Suppressor macrophage (primary cell): ENCODE results near the gene SOX5.

Source experiments
- DNase-seq, 4 experiments: peaks; one replicate each; pipeline ENCODE4 v3.0.0-alpha.2; 2020 to 2022

The SOX5 gene

DNA sequence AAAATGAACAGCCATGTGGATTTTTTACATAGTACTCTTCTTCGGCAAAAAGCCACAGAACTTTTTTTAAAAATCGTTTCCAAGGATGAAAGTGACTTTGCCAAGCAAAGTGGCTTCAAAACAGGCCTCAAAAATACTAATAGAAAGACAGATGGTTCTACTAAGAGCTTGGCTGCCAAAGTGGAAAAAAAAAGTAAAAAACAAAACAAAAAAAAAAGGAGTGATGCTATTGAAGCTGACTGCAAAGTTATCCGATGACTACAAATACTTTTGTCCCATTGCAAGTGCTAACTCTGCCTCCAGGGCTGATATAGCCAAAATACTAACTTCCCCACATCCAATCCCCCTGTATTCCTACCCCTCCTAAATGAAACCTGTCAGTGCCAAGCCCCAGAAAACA lies 277.6 kb downstream of the SOX5 start:
- DNase-seq = no peak

DNA sequence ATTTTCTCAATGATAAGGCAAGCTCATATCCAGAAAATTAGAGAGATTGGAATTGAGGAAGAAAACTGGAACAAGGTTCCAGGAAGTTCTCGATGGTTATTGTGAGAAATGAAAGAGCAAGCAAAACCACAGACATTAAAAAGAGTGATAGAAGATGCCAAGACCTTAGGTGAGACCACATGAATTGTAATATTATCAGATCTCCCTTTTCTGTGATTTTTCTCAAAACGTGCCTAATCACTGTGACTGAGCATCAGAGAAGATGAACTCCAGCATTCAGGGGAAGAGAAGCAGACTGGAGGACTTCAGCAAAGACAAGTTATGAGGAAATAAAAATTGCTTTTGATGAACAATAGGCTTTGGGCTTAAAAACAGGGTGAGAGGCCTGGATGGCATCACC lies 278.8 kb downstream of the SOX5 start:
- DNase-seq = no peak

DNA sequence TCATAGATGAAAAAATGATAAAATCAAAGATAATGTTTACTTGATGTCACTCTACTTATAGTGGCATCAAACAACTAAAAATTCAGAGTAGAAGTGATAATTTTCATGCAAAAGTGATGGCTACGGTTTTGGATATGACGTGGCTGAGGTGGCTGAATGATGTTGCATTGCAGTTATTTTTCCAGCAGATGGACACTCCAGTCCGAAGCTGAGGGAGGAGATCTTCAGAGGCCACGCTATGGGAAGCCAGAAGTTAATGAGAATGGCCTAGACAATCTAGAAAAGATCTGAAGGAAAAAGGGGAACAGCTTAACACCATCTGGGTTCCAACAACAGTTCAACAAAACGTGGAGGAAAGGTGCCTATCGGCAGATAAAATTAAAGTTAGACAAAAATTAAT lies 279.8 kb downstream of the SOX5 start:
- DNase-seq = no peak

DNA sequence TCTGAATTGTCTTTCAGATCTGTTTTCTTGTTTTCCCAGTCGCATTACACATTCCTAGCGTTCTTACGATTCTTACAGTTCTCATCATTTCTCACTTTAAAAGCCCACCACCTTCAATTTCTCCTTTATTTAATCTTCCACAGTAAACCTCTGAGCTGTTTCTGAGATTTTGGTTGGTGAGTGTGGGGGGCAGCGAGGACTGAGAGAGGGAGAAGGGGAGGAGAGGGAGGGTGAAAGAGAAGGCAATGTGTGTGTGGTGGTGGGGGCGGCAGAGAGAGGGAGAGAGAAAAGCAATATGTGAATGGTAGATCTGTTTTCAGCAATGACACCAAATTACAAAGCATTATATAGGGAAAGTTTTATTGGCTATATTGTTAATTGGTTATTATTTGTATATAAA lies 282.6 kb downstream of the SOX5 start:
- no peak for DNase-seq

DNA sequence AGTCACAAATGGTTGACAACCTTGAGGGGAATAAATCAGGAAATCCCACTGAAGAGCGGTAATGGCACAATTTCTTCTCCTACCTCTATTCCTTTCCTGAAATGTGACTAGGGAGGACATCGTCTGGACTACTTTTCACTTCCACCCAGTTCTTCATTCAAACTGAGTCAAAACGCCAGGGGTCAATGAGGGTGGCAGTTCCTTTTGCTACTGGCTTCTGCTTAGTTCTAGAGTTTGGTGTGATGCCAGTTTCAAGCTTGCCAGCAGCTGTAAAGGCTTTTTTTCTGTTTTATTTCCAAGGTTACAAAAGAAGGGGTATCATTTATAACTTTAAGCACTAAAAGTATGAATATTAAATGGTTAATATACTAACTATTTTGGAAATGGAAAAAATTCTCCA lies 286.5 kb downstream of the SOX5 start:
- DNase-seq = no peak

DNA sequence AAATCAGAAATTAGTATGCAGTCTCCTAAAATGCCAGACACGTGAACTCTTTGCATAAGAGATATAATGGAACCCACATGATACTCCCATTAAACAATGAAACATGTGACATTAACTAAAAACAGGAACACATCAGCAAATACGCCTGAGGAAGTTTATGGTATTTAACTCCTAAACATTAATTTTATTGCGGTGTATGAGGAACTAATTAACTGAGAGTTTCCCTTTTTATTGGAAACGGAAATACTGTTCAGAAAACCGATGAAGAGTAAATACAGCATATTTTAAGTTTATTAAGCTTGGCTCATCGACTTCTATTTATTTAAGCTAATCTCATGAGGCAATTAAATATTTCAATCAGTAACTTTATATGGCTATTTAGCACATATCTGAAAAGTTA lies 290.3 kb downstream of the SOX5 start:
- DNase-seq = no peak

DNA sequence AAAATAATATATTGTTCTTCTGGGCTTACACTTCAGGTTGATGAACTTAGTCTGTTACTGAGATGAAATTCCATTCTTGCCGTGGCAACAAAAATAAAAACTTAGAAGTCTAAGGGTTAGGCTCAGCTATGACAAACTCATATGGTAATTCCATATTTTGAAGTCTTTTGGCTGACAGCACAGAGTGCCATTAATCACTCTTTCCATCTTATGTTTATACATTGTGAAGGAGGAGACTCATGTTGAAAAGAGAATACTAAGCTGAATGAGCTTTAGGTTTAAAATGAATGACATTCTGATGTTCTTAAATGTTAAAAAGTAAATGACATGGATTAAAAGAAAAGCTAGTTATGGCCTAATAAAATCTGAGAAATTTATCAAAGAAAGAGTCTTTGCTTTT lies 291.9 kb downstream of the SOX5 start:
- no peak for DNase-seq

DNA sequence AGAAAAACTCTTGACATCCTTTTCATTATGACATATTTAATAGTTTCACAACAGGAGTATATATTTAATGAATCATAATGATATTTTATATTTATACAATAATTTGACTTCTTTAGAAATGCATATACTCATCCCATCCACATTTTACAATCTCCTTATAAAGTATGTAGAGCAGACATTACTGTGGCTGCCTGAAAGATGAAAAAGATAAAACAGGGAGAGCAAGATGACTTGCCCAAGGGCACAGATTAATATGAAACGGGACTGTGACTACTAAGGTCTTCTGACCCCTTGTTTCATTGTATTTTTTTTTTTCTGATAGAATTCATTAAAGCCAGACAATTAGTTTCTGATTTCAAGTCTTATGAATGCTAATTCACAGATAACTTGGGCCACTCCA lies 293.6 kb downstream of the SOX5 start:
- DNase-seq = no peak

DNA sequence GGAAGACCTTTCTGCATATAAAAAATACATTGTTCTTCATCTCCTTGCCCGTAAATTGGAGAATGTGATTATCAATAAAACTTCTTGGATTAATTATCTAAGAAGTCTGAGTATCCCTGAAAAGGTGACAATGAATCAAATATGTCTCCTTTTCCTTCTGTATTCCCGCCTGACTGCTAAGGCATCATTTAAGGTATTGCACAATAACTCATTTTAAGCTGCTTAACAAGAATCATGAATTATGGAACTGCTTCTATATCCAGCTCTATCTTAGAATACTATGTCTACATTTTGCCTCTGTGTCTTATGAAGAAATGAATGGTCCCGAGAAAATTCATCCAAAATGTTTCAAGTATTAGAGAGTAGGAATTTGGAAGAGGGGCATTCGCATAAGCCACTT lies 294.4 kb downstream of the SOX5 start:
- DNase-seq = no peak

DNA sequence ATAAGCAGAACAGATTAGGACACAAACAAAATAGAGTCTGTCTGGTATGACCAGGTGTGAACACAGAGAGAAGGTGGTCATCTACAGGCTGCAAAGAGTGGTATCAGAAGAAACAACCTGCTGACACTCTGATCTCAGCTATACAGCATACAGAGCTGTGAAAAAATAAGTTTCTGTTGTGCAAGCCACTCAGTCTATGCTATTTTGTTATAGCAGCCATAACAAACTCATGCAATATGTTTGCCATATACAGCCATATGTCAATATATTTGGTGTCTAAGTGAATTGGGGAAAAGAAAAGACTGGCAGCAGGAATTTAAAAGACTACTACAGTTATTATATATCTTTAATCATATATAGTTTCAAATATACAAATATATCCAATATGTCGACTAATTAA lies 300.9 kb downstream of the SOX5 start:
- no peak for DNase-seq

DNA sequence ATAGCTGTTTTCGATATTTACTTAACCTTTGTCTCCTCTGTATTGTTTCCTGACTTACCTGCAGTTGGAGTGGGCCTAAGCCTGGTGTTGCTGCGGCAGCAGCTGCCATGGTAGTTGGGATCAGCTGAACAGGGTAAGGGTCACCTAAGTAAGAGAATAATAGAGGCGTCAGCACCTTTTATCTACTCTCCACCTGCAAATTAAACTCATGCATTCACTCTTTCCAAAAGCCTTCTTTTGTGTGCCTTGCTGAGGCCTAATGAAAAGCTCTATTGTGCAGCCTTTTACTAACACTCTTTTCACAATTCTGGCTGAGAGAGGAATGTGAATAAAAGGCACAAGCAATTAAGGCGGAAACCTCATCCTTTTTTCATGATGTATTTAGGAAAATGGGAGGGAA lies 308.7 kb downstream of the SOX5 start:
- no peak for DNase-seq

DNA sequence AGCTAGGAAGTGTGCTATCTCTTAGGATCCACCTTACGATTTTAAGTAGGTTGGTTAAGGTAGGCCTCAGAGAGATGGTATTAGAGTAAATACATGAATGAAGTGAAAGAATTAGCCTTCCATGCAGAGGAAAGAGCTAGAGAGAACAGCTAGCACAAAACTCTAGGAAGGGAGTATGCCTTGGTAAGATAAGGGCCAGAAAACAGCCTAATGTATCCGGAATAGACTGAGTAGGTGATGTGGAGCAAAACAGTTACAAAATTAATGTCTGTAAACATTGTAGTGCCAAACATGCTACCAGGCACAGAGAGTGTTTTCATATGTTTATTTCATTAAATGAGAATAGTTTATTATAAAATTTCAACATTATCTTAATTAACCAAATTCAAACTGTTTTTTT lies 315.1 kb downstream of the SOX5 start:
- no peak for DNase-seq

DNA sequence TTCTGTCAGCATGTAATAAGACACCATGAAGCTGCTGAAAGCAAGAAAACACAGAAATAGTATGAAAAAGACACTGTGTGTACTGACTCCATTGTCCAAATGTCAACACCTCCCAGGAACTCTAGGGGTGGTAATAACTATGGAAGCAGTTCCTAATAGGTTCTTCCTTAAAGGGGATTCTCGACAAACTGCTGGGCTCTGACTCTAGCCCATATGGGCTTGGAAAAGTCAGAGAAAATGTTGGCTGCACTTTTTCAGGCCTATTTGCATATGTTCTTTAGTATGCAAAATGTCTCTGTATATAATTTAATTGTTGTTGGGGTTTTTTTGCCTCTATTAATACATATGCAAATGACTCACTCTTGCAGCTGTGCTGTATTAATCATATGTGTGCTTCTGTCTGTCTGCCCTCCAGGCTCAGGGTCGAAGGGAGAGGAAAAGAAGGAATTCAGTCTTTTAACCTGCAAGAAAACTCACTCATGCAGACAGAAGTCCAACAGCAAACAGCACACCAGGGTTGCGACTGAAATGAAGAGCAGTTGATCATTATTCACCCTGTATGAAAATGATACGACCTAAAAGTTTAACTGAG lies 317.6 kb downstream of the SOX5 start:
- no peak for DNase-seq

DNA sequence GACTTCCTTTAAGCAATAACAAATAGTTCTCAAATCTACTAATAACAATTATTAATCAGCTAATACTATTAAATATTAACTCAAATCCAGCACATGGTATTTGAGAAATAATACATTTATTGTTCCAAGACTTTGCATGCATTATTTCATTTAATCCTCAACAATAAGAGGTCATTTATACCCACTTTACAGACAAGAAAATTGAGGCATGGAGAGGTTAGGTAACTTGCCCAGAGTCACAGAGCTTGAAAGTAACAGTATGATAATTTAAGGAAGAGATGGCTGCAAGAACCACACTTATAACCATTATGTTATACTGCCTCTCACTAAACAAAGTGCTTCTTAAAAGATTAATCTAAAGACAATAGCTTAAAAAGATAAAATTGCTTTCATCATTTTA lies 318.9 kb downstream of the SOX5 start:
- DNase-seq = no peak

DNA sequence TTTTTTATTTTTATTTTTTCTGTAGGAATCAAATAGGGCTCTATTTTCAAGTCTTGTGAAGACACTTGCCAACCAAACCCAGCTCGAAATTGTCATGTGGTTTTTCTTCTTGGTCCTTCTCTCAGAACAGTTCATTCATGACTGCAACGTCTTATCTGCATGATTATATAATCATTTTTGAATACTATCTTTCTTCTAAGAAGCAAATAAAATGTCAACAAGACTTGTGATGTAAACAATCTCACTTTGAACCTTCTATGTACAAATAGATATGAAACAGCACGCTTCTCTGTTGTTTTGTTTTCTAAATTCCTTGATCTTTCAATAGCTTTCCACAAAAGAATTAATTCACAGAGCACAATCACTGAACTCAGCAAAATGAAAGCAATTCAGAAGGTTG lies 320.7 kb downstream of the SOX5 start:
- no peak for DNase-seq

DNA sequence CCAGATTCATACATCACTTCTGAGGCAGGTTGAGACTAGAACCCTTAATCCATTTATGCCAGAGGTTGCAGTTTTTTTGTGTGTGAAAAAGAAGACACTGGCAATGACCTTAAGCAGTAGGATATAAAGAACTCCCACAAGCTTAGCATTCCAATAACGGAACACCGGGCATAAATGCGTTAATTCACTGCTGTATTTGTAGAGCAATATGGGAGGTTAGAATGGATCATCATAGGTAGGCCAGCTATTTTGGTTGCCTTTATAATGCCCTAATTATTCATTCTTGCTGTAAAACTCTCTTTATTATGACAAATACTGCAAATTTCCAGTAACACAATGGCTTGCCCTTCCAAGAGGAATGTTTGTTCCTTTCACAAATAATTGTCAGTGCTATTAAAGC lies 322.7 kb downstream of the SOX5 start:
- no peak for DNase-seq

DNA sequence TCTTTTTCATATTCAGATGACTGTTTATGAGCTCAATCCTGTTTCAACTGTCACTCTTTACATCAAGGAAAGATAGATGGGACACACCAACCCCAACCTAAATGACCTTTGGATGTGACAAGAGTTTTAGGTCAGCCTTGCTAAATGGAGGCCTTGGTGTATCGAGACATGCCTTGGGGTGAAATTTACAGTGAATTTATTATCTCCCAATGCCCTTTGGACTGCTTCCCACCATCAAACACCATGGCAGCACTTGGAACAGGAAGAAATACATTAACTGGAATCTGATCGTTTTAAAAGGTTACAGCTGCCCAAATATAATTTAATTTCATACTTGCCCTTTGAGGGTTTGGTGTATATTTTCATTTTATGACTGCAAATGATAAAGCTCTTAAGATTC lies 327.6 kb downstream of the SOX5 start:
- DNase-seq = no peak

DNA sequence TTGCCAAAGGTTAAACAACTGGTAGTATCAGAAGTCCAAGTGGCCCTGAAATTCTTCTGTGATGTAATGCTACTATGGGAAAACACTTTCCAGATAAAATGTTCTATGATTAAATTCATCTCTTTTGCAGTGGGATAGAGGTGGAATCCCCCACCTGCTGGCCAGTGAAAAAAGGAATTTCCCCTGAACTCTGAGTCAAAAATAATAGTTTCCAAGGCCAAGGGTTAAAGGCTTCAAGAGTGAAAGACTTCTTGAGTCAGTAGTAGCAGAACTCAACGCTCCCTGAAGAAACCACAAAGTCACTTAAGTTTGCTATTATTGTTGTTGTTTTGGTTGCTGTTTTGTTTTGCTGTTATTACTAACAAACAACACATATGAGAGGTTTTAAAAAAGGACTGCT lies 330.8 kb downstream of the SOX5 start:
- no peak for DNase-seq

DNA sequence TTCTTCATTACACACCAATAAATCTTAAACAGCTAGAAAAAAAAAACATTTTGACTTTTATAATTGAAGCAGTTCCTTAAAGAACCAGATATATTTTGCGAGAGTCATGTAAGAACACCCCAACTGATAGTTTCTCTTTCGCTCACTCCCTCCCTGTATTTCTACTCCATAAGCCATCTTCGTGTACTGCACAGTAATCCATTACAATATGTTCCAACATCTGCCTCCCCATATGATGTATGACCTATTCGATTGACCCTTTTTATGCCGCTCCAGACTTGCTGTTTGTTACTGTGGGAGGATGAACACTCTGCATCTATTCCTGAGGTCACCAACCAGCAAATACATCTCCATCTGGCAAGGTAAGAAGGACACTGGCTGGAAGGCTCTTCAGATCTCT lies 331.7 kb downstream of the SOX5 start:
- no peak for DNase-seq

DNA sequence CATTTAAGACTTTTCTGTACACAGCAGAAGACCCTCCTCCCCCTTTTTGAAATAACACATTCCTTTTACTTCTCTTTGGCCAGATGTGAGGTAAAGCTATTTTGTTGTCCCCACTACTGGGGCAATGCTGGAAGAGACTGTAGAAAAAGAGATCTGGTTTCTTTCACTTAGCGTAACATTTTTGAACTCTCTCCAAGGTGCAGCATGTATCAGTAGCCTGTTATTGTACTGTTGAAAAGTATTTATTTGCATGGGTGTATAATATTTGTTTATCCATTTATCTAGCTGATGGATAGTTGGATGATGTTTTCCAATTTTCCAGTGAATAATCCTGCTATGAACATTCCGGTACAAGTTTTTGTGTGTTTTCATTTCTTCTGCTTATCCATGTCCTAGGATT lies 335.2 kb downstream of the SOX5 start:
- no peak for DNase-seq

DNA sequence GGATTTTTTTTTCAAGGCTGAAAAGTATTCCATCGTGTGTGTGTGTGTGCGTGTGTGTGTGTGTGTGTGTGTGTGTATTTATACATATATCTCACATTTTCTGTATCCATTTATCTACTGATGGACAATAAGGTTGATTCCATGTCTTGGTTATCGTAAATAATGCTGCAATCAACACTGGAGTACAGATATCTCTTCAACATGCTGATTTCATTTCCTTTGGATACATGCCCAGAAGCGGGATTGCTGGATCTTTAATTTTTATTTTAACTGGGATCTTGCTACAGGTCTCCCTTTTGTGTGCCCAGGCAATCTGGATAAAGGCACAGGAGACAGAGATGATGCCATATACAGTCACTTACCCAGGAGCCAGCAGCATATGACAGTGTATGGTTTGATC lies 338.1 kb downstream of the SOX5 start:
- DNase-seq = no peak

DNA sequence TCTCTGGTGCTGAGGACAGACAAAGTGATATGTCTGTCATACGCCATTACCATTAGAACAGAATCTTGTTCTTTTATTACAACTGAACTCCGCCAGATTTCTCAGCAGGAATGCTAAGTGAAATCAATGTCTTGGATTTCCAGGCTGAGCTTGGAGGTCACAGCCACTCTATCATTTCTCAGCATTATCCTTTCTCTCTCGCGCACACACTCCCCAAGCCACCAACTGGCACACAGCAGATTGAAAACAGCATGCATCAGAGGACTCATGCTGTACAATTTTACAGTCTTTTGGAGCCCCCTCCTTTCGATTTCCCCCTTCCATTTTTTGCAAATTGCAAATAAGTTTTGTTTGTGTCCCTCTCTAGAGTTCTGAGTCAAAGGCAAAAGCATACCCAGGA lies 348.6 kb downstream of the SOX5 start:
- no peak for DNase-seq

DNA sequence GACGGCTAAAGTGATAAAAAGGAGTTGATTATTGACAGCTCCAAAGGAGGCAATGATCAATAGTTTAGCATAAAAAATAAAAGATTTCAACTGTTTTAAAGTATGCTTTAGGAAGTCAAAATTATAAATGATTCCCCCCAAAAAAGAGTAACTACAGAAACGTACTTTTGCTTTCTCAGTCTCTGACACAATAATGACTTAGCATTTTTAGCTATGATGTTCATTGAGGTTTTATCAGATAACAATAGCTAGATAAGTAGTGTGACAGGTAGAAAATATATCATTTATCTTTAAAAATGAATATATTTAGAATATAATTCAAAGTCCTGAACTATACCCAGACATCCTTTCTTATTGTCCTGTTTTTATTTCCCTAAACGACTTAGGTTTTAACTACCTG lies 352.9 kb downstream of the SOX5 start:
- DNase-seq = no peak

DNA sequence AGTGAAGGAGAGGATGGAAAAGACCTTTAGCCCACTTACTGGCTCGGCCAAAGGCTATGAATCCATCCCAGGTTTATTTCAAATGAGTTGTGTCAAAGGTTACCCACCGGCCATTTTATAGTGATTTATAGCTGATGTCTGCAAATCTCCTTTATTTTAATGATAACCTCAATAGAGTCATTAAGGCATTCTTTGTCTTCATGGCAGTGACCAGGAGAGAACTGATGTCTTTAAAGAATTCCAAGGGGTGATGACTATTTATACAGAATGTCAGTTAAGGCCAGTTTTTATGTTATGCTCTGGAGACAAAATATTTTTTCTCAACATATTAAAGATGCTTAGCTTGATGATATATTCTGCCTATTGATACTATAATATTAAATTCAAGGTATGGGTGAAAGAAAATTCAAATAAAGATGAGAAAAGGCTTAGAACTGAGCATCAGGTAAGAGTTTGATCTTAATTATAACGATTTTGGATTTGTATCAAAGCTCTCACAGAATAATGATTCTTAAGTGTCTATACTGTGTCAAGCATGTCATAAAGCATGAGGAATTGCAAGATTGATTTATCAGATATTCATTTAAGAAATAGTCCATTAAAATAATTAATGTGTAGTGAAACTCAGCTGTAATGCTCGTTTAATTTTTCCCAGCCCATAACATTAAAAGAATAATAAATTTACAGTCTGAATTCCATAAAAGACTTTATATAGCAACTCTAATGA lies 361.5 kb downstream of the SOX5 start:
- DNase-seq = no peak

DNA sequence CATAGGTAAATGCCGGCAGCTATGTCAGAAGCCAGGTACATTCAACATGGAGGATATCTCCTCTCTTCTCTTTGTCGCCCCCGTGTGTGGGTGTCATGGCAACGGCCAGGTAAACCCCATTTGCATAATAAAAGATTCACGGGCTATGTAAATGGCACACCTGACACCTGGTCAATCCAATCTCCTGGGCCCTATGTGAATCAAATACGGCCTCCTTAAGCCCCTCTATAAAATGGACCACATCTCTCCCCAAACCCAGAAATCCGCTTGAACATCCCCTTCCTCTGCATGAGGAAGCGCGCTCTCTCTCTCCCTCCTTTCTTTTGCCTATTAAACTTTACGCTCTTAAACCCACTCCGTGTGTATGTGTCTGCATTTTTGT lies 363.7 kb downstream of the SOX5 start:
- no peak for DNase-seq
